GM19467 (cell line): ENCODE results near the gene TPSB2.
"Not testable (repeated sequence)": the region's sequence is repeated elsewhere in the genome, so short reads cannot be mapped to it uniquely, and the experiment has no call there.

Experiments used
- ATAC-seq: cut with Tn5 transposase; IDR thresholded peaks from one replicate; pipeline ENCODE4 v1.9.1; 2021; ENCODE audit warnings: mild to moderate bottlenecking, moderate library complexity; ENCODE audit not compliant: unreplicated experiment

TPSB2 gene

DNA sequence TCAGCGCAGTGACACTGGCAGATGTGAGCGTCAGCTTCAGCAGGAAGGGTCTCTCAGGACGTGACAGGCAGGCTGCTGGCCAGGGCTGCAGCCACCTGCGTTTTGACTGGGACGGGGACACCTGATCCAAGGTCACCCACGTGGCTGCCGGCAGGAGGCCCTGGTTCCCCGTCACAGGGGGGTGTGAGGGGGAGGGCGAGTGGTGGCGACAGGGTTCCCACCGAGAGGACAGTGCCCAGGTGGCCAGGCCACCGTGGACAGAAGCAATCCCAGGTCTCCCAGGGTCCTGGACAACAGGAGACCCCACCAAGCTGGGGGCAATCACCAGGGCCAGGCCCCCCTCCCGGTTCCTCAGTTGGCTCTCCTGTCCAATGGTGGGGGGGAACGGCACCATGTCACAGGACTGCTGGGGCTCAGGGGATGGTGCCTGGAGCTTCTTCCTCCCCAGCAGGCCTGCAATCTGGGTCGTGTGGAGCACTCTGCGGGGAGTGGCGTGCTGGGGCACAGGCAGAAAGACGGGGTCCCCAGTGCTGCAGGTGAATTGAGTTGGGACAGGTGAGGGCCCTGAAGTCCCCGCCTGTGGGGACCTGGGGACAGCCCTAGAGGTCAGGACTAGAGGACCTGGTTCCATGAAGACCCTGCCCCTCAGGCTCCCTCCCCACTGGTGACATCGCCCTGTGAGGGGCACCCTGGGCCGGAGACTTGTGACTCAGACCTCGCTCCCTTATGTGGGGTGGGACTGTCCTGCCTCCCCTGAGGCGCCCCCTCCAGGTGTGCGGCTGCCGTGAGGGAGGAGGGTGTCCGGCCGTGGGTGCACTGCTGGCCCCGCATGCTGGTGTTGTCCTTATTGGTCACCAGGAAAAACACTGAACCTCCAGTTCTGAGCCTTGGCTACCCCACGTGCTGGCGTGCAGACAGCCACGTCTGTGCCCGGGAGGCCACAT lies 14.2 kb upstream of the TPSB2 start:
- ATAC-seq, result not testable (repeated sequence)

DNA sequence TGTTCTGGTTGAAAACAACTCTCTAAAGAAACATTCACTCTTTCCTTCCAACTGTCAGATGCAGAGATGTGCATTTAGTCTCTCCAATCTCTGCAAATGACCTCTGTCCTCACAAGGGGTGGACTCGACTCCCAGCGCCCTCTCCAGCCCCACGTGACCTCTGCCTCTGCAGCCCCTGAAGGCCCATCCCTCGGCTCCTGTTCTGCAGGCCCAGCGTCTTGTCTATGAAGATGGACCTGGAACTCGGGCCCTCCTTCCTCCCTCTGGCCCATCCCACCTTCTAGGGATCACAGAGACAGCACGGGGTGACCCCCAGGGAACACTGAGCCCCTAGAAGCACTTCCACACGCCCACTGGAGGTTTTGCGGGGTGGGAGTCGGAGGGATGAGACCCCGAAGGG lies 13.4 kb upstream of the TPSB2 start:
- ATAC-seq, result not testable (repeated sequence)

DNA sequence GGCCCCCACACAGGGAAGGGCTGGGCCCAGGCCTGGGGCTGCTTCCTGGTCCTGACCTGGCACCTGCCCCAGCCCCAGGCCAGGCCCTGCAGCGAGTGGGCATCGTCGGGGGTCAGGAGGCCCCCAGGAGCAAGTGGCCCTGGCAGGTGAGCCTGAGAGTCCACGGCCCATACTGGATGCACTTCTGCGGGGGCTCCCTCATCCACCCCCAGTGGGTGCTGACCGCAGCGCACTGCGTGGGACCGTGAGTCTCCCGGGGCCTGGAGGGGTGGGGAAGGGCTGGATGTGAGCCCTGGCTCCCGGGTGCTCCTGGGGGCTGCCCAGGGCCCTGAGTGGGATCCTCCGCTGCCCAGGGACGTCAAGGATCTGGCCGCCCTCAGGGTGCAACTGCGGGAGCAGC lies 11.1 kb upstream of the TPSB2 start:
- ATAC-seq, result not testable (repeated sequence)

DNA sequence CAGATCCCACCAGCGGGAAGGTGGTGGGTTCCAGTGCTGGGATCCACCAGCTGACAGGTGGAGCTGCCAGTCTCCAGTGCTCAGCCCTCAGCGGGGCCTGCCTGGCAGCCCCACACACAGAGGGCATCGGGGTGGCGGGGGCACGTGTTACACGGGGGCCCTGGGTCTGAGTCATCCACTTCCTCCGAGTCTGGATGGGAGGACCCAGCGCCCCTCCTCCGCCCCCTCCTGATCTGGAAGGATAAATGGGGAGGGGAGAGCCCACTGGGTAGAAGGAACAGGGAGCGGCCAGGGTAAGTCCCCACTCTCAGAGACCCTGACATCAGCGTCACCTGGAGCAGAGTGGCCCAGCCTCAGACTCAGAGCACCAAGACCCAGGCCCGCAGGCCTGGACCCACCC lies 10.5 kb upstream of the TPSB2 start, which contains the start of gene TPSAB1:
TSS of gene TPSAB1 (plus strand) at position 270 of the 400 bp plus-strand sequence. CDS start 234 bp downstream, outside the sequence.
- ATAC-seq, result not testable (repeated sequence)

DNA sequence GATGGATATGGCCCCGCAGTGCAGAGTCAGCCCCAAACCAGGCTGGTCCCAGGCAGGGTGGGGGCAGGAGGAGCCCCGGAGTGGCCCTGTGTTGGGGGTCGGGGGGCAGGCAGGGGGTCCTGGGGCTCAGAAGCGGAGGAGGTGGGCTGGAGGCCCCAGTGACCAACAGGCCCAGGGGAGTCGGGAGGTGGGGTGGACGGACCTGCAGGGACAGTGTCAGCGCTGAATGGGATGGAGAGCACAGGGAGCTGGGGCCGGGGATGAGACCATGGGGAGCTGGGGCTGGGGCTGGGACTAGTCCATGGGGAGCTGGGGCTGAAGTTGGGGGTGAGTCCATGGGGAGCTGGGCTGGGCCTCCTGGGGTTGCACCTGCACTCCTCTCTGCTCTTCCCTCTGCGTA lies 9.6 kb upstream of the TPSB2 start:
- ATAC-seq, result not testable (repeated sequence)

DNA sequence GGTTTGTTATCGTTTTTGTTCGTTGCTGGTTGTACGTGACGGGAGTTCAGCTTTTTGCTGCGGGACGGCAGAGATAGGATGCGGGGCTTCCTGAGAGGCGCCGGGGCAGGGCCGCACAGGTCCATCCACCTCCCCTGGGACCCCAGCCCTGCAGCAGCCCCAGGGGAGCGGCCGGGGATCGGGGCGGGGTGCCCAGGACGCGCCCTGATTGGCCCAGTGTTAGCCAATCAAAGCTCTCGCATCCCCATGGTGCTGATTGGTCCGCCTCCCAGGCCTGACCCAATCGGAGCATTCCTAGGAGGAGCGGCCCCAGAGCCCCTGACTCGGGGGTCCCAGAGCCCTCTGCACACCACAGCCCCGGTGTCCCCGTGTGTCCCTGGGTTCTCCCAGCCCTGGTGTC lies 8.9 kb upstream of the TPSB2 start:
- ATAC-seq, result not testable (repeated sequence)

DNA sequence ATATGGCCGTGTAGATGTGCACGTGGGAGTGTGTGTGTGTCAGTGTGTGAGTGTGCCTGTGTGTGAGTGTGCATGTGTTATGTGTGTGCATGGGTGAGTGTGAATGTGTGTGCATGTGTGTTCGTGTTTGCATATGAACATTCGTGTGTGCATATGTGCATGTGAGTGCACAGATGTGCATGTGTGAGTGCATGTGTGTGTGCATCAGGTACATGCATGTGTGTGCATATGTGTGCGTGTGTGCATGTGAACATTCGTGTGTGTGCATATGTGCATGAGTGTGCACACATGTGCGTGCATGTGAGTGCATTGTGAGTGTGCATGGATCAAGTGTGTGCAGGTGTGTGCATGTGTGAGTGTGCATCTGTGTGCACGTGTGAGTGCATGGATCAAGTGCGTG lies 8.0 kb upstream of the TPSB2 start:
- no peak for ATAC-seq

DNA sequence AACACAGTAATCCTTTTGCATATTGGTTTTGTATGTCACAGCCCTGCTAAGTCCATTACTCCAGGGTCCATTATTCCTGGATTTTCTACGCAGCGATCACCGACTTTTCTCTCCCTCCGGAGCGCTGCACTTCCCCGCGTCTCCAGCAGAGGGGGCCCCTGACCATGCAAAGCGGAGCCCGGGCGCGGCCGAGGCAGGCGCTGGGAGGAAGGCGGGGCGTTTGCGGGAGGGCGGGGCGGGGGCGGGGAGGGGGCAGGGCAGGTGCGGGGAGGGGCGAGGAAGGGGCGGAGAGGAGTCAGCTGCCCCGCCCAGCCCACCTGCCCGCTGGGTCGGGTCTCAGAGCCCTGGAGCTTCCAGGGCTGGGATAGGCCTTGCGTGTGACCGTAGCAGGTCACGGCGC lies 6.7 kb upstream of the TPSB2 start:
- ATAC-seq, result not testable (repeated sequence)

DNA sequence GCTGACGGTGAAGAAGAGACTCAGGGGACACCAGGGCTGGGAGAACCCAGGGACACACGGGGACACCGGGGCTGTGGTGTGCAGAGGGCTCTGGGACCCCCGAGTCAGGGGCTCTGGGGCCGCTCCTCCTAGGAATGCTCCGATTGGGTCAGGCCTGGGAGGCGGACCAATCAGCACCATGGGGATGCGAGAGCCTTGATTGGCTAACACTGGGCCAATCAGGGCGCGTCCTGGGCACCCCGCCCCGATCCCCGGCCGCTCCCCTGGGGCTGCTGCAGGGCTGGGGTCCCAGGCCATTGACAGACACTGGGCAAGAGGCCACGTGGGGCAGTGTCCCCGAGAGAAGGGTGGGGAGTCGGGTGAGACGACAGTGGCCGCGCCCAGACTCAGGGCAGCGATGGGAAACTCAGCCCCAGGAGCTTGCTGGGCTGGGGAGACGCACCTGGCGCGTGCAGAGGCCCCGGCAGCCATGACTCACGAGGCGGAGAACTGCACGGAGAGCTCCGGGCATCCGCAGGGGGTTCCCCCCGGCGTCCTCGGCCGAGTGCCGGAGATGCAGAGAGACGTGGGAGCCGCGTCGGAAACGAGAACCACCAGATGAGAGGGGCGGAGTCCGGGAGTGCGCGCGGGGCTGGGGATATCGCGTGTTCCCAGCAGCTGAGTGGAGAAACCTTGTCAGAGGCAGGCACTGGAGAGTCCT lies 2.2 kb upstream of the TPSB2 start:
- not testable (repeated sequence) for ATAC-seq

DNA sequence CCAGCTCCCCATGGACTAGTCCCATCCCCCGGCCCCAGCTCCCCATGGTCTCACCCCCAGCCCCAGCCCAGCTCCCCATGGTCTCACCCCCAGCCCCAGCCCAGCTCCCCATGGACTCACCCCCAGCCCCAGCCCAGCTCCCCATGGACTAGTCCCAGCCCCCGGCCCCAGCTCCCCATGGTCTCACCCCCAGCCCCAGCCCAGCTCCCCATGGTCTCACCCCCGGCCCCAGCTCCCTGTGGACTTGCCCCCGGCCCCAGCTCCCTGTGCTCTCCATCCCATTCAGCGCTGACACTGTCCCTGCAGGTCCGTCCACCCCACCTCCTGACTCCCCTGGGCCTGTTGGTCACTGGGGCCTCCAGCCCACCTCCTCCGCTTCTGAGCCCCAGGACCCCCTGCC lies 1.3 kb upstream of the TPSB2 start:
- ATAC-seq, result not testable (repeated sequence)

DNA sequence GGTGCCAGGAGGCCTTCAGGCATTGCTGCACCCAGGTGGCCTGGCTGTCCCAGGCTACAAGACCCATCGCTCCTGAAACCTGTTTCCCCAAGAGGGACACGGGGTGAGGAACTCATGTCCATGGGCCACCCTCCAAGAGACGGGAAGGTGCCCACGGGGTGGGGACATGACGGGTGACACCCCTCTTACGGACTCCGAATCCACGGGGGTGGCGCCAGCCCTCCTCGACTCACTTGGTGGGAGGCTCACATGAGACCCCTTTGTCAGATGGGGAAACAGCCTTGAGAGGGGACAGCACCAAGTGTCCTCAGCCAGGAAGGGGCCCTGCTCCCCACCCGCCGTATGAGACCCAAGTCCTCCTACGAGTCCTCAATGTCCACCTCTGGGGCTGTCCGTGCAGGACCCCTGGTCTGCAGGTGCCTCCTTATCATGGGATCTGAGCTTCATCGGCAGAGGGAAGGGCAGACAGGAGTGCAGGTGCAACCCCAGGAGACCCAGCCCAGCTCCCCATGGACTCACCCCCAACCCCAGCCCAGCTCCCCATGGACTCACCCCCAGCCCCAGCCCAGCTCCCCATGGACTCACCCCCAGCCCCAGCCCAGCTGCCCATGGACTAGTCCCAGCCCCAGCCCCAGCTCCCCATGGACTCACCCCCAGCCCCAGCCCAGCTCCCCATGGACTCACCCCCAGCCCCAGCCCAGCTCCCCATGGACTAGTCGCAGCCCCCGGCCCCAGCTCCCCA lies 658 bp upstream of the TPSB2 start:
- not testable (repeated sequence) for ATAC-seq

DNA sequence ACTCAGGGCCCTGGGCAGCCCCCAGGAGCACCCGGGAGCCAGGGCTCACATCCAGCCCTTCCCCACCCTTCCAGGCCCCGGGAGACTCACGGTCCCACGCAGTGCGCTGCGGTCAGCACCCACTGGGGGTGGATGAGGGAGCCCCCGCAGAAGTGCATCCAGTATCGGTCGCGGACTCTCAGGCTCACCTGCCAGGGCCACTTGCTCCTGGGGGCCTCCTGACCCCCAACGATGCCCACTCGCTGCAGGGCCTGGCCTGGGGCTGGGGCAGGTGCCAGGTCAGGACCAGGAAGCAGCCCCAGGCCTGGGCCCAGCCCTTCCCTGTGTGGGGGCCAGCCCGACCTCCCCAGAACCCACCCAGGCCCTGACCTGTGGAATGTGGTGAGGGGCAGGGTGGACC lies 508 bp downstream of the TPSB2 start:
- not testable (repeated sequence) for ATAC-seq

DNA sequence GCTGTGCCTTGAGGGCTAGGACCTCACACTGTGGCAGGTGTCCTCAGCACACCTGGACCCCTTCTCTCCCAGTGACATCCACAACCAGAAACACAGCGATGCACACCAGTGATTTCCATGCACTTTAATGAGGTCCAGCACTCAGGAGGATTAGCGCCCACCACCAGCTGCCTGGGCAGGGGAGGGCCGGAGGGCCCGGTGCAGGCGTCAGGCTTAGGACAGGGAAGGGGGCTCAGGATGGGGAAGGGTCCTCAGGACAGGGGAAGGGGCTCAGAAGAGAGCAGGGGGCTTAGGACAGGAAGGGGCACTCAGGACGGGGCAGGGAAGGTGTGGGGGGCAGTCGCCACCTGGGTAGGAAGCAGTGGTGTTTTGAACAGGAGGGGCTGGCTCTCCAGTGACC lies 1.8 kb downstream of the TPSB2 start:
- ATAC-seq, result not testable (repeated sequence)

DNA sequence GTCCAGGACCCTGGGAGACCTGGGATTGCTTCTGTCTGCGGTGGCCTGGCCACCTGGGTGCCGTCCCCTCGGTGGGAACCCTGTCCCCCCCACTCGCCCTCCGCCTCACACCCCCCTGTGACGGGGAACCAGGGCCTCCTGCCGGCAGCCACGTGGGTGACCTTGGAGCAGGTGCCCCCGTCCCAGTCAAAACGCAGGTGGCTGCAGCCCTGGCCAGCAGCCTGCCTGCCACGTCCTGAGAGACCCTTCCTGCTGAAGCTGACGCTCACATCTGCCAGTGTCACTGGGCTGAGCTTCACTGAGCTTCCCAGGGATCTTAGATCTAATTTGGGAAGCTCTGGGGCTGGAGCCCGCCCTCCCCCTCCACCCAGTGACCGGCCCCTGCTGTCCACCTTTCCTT lies 3.3 kb downstream of the TPSB2 start:
- ATAC-seq, result not testable (repeated sequence)

DNA sequence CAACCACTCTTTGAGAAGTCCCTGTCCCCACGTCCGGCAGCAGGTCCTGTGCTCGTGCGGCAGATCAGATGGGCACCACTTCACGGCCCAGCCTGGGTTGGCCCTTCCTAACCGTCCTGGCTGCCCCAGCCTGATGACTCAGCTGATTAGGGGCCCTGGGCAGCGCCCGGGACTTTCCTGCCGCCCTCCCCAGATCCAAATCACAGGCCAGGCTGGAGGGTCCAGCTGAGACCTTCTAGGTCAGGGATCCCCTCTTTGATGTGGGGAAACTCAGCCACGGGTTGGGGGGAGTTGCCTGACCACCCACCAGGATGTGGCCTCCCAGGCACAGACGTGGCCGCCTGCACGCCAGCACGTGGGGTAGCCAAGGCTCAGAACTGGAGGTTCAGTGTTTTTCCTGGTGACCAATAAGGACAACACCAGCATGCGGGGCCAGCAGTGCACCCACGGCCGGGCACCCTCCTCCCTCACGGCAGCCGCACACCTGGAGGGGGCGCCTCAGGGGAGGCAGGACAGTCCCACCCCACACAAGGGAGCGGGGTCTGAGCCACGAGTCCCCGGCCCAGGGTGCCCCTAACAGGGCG lies 4.2 kb downstream of the TPSB2 start:
- ATAC-seq, result not testable (repeated sequence)

DNA sequence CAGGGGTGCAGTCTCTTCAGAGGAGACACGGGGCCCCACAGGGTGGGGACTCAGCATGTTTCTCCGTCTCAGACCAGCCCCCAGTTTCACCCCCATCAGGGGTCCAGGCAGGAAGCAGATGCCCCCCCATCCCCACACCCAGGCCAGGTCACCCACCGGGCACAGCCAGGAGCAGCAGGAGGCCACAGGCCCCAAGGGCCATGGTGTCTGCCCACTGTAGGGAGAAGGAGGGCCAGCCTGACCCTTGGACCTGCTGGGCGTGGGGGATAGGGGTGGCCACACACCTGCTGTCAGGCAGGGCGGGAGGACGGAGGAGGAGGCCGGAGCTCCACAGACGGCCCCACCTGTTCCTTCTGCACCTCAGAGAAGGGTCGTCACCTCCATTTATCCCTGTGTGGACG lies 4.9 kb downstream of the TPSB2 start, which contains the start of gene TPSG1:
TSS of gene TPSG1 (minus strand) at position 218 of the 401 bp plus-strand sequence. CDS start at position 202, 16 bp downstream.
- ATAC-seq, result no peak

DNA sequence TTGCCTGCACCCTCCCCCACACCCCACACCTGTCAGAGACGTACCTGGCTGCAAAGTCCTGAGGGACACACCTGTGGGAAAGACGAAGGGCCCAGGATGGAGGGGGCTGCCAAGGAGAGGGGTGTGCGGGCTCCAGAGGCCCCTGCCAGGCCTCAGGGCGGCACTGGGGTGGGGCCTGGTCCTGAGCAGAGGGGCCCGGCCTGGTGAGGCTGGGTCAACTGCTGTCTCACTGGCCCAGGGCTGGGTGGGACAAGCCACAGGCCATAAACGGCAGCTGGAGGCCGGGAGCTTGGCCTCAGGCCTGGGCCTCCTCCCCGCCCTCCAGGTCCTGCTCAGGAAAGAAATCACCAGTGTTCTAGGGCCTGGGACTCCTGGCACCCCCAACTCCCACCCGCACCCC lies 5.4 kb downstream of the TPSB2 start:
- no peak for ATAC-seq

DNA sequence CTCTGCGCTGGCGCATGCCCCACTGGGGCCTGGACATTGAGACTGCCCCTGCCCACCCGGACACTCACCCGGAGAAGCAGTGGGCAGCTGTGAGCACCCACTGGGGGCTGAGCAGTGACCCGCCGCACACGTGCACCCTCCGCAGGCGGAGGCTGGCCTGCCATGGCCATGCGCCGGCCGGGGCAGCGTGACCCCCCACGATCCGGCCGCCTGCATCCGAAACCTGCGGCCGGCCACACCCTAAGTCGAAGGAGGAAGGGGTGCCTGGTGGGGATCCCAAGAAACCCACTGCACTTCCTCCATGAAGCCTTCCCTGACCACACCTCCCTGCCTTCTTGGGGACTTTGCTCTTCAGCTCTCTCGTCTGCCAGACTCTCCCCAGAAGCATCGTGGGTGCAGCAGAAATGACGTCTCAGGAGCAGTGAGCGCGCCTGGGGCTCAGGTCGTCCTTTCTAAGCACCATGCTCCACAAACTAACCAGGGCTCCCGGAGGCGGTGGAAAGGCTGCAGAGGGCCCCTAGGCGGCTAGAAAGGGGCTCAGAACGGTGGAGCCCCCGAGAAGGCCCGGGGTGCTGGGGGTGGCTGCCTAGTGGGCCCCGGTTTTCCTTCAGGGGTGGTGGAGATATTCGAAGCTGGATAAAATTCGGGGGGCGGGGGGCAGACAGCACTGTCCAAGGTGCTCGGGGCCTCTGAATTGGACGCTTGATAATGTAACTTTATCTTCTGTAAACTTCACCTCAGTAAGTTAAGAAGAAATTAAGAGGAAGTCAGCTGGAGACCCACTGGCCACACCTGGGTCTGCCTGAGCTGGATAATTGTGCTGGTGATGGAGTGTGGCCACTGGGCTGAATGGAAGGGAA lies 6.4 kb downstream of the TPSB2 start:
- ATAC-seq, result no peak

DNA sequence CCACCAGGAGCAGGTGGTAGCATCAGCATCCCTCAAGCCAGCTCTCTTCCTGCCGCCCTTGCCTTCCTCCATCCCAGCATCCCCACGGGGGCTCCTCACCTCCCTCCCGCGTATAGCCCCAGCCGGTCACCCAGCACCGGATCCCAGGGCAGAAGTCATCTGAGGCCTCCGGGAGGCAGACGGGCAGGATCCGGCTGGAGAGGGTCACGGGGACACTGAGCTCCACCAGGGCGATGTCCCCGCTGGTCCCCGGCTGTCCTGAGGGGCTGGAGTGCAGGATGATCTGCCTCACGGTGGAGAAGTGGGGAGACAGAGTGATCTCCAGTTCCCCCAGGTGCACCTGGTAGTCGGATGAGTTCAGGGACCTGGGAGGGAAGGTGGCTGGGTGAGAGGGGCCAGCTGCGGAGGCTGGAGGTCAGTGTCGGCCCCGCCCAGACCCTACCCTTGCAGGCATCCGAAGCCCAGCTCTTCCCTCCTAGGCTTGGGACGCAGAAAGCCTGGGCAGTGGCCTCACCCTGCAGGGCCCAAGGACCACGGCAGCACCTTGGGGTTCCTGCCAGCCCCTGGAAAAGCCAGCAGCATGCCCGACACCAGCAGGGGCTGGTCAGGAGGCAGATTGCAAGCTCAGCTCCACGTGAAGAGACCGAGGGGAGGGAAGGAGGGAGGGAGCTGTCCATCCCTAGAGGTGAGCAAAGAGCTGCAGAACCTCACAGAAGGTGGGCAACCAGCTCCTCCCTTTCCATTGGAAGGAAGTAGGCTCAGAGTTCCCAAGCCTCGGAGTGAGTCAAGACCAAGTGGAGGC lies 7.2 kb downstream of the TPSB2 start:
- no peak for ATAC-seq
